ENCODE results near the gene DCAF4L1. TPM values are rescaled to one million over a fixed set of nuclear protein-coding genes. Genes with fewer than 3 reads are reported as not detected.

DCAF4L1 gene
- total RNA-seq, 1 donor from 2014 or later: not detected

GRCh38 chr4:41992967-41993857 is 11.7 kb downstream of the DCAF4L1 start:
- H3K9me3 ChIP-seq: no peaks in the 10 kb centered on the region
- H3K27ac ChIP-seq: no peak overlapping the region
- DNase-seq (ENCODE audit: extremely low spot score in 2 of 2): no peak
- H3K4me1 ChIP-seq: peaks cover 31% of the 10 kb centered on the region
- H3K27me3 ChIP-seq: no peaks in the 10 kb centered on the region
- intact Hi-C loops (cut with DNase I): no loop called here
- no peak overlapping the region for H3K4me3 ChIP-seq
- no peak for TF ChIP-seq POLR2AphosphoS5 (IDR thresholded peaks at IDR 0.05; ENCODE audit: insufficient read depth in 1 of 2, low read depth in 1 of 2)
- TF ChIP-seq CTCF (IDR thresholded peaks at IDR 0.05): no peak
- no peak for TF ChIP-seq POLR2A (IDR thresholded peaks at IDR 0.05)
- no peaks in the 10 kb centered on the region for H3K36me3 ChIP-seq

GRCh38 chr4:41994461-41994985 is 13.0 kb downstream of the DCAF4L1 start:
- intact Hi-C loops (cut with DNase I): no loop called here

GRCh38 chr4:41998019-41998418 is 16.5 kb downstream of the DCAF4L1 start:
- Histone ChIP-seq H3K4me3 (no peak overlapping the region), H3K36me3 (no peaks in the 10 kb centered on the region), H3K9me3 (no peaks in the 10 kb centered on the region), H3K4me1 (peaks cover 4% of the 10 kb centered on the region), H3K27me3 (no peaks in the 10 kb centered on the region), H3K27ac (no peak overlapping the region)
- TF ChIP-seq CTCF (IDR thresholded peaks at IDR 0.05): no peak
- no peak for TF ChIP-seq POLR2A (IDR thresholded peaks at IDR 0.05)
- no peak for TF ChIP-seq POLR2AphosphoS5 (IDR thresholded peaks at IDR 0.05; ENCODE audit: insufficient read depth in 1 of 2, low read depth in 1 of 2)
- intact Hi-C loops (cut with DNase I): no loop called here
- no peak for DNase-seq (ENCODE audit: extremely low spot score in 2 of 2)

More at GRCh38 chr4:41994461-41994985, 13.0 kb downstream of the DCAF4L1 start:
- H3K4me3 ChIP-seq: no peak overlapping the region
- H3K4me1 ChIP-seq: peaks cover 29% of the 10 kb centered on the region
- H3K27ac ChIP-seq: no peak overlapping the region
- no peaks in the 10 kb centered on the region for H3K36me3 ChIP-seq
- H3K27me3 ChIP-seq: no peaks in the 10 kb centered on the region
- DNase-seq (ENCODE audit: extremely low spot score in 2 of 2): no peak
- no peaks in the 10 kb centered on the region for H3K9me3 ChIP-seq
- TF ChIP-seq POLR2A (IDR thresholded peaks at IDR 0.05): no peak
- TF ChIP-seq CTCF (IDR thresholded peaks at IDR 0.05): no peak
- TF ChIP-seq POLR2AphosphoS5 (IDR thresholded peaks at IDR 0.05; ENCODE audit: insufficient read depth in 1 of 2, low read depth in 1 of 2): no peak

GRCh38 chr4:41999321-41999720 is 17.8 kb downstream of the DCAF4L1 start:
- H3K27me3 ChIP-seq: no peaks in the 10 kb centered on the region
- no peak for DNase-seq (ENCODE audit: extremely low spot score in 2 of 2)
- H3K36me3 ChIP-seq: no peaks in the 10 kb centered on the region
- H3K27ac ChIP-seq: no peak overlapping the region
- TF ChIP-seq CTCF (IDR thresholded peaks at IDR 0.05) (no peak), POLR2A (IDR thresholded peaks at IDR 0.05) (no peak), POLR2AphosphoS5 (IDR thresholded peaks at IDR 0.05; ENCODE audit: insufficient read depth in 1 of 2, low read depth in 1 of 2) (no peak)
- H3K4me3 ChIP-seq: no peak overlapping the region
- H3K9me3 ChIP-seq: no peaks in the 10 kb centered on the region
- no peaks in the 10 kb centered on the region for H3K4me1 ChIP-seq
- intact Hi-C loops (cut with DNase I): no loop called here

Measured in vagina (tissue), 2 donors.